Measurements from ENCODE around the gene PANX3. TPM values are rescaled to one million over a fixed set of nuclear protein-coding genes. Genes with fewer than 3 reads are reported as not detected.

PANX3 gene
- total and polyA plus RNA-seq, 9 of the 15 experiments (the other 6 are each of a cell fraction or from before 2014, with no cell fraction given), result 0.09 to 0.69 (median 0.39) TPM

DNA sequence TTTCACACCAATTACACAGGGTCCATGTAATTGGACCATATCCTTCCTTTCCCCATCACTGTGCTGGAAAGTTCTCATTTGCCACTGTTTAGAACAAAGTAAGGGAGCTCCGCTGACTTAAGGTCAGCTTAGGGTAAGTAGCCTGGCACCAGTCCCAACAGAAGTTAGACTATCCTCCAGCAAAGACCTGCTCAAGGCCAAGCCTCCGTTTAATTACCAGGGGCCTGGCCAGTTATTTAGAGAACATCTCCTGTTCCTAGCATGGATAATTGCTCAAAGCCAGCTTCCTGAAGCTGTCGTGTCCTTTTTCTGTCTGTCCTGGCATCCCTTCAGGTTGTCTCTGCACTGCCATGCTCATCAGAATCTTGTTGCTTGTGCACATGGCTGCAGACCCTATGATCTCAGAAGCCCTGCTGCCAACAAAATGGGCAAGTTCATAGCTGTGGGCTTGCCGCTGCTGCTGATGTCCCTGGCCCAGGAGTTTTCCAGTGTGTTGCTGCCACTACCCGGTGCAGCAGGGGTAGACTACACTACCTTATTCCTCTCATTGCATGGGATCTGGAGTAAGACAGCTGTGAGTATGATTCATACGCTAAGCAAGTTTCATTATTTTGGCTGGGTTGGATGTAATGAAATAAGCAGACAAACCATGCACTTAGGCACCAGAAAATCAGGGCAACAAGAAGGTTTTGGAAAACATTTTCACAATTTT lies 33.4 kb upstream of the PANX3 start:
- ChIA-PET POLR2A (interaction anchor here (1.1 kb wide), 1 partner anchor 221 kb away, joined by 4 read pairs; no protein-coding TSS in a partner anchor), CTCF (ENCODE audit: low intra/inter-chr PET ratio) (interaction anchor here (0.8 kb wide), 1 partner anchor 163 kb away, joined by 4 read pairs; no protein-coding TSS in a partner anchor)
- Histone ChIP-seq H3K27ac (ENCODE audit: extremely low read depth, low read depth, low read length) (no peak overlapping the region), H2AFZ (ENCODE audit: low read depth, low read length) (no peak overlapping the region), H3K9me3 (replicated peaks; ENCODE audit: control insufficient read depth, insufficient read depth, low read depth, low read length) (no peaks in the 10 kb centered on the region), H3K9me1 (ENCODE audit: control insufficient read depth, insufficient read depth, low read length) (no peaks in the 10 kb centered on the region), H3K4me1 (replicated peaks in 1 of 2; ENCODE audit: control insufficient read depth in 2 of 2, insufficient read depth in 2 of 2, low read length in 2 of 2) (peaks cover 0 to 5% of the 10 kb centered on the region in 2 experiments; a peak in 3 of 5 replicates), H3K36me3 (ENCODE audit: control insufficient read depth, insufficient read depth, low read length) (no peaks in the 10 kb centered on the region), H3K9ac (ENCODE audit: insufficient read depth in 1 of 2, low read depth in 2 of 2, low read length in 2 of 2) (no peak overlapping the region), H4K20me1 (replicated peaks; ENCODE audit: control insufficient read depth, insufficient read depth, low read length) (no peaks in the 10 kb centered on the region), H3K79me2 (ENCODE audit: control insufficient read depth, insufficient read depth, low read length) (no peaks in the 10 kb centered on the region), H3K27me3 (ENCODE audit: control insufficient read depth in 2 of 2, insufficient read depth in 2 of 2, low read length in 2 of 2) (no peaks in the 10 kb centered on the region), H3K4me2 (ENCODE audit: insufficient read depth, low read length) (no peak overlapping the region), H3K4me3 (no peak overlapping the region)
- TF ChIP-seq RAD21 (CRISPR knock-in tag; conservative IDR thresholded peaks at IDR 0.05 in 1 of 2, IDR thresholded peaks at IDR 0.05 in 1 of 2) (0 out of 4 replicates have a peak, but pooled peaks of 1 of the 2 experiments have one; percentile 12), POLR3A (IDR thresholded peaks at IDR 0.05; ENCODE audit: borderline replicate concordance, extremely low read depth, insufficient read depth, insufficient read length) (no peak)
- in situ Hi-C loops (cut with MboI), result loop anchor here (25.0 kb wide), 1 partner anchor 516 kb away; no protein-coding TSS in a partner anchor
- ATAC-seq, result no peak
- no peak for DNase-seq (ENCODE audit: extremely low read depth in 1 of 4, low spot score in 3 of 4)
- no peak for FAIRE-seq
- intact Hi-C loops (cut with micrococcal nuclease), result no loop called here
- BruUV-seq (replicated peaks), result no TSS peak
- WGBS (ENCODE audit: insufficient coverage, low coverage, missing lambda C conversion rate), result 17% methylated on average over 6 of the region's 6 CpGs

DNA sequence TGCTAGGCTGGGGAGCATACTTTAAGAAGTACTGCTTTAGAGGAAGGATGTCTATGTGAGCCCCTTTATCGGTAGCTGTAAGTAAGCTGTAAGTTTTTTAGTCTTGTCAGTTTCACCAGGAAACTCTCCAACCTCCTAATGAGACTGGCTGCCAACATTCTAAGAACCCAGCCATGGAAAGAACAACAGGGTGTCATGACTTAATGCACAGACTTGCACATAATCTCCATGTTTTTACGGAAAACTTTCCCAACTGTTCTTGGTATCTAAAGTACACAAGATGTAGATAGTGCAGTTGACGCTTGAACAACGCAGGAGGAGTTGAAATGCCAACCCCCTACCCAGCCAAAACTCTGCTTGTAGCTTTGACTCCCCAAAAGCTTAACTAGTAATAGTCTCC lies 32.5 kb upstream of the PANX3 start:
- FAIRE-seq (peak; percentile 40), DNase-seq (ENCODE audit: extremely low read depth in 1 of 4, low spot score in 3 of 4) (no peak), ATAC-seq (no peak)
- 11% methylated on average over 4 of the region's 4 CpGs for WGBS (ENCODE audit: insufficient coverage, low coverage, missing lambda C conversion rate)
- H3K27ac ChIP-seq (ENCODE audit: extremely low read depth, low read depth, low read length), result no peak overlapping the region
- no peak overlapping the region for H3K9ac ChIP-seq (ENCODE audit: insufficient read depth in 1 of 2, low read depth in 2 of 2, low read length in 2 of 2)
- H3K9me1 ChIP-seq (ENCODE audit: control insufficient read depth, insufficient read depth, low read length), result no peaks in the 10 kb centered on the region
- no peak overlapping the region for H2AFZ ChIP-seq (ENCODE audit: low read depth, low read length)
- H3K4me3 ChIP-seq, result no peak overlapping the region
- in situ Hi-C loops (cut with MboI) (loop anchor here (25.0 kb wide), 1 partner anchor 516 kb away; no protein-coding TSS in a partner anchor), intact Hi-C loops (cut with micrococcal nuclease) (no loop called here)
- no peak overlapping the region for H3K4me2 ChIP-seq (ENCODE audit: insufficient read depth, low read length)
- no peaks in the 10 kb centered on the region for H3K36me3 ChIP-seq (ENCODE audit: control insufficient read depth, insufficient read depth, low read length)
- ChIA-PET CTCF (ENCODE audit: low intra/inter-chr PET ratio) (no interaction called here), POLR2A (interaction anchor here (1.1 kb wide), 1 partner anchor 220 kb away, joined by 4 read pairs; no protein-coding TSS in a partner anchor)
- BruUV-seq (replicated peaks), result no TSS peak
- H4K20me1 ChIP-seq (replicated peaks; ENCODE audit: control insufficient read depth, insufficient read depth, low read length), result no peaks in the 10 kb centered on the region
- H3K27me3 ChIP-seq (ENCODE audit: control insufficient read depth in 2 of 2, insufficient read depth in 2 of 2, low read length in 2 of 2), result no peaks in the 10 kb centered on the region
- H3K9me3 ChIP-seq (replicated peaks; ENCODE audit: control insufficient read depth, insufficient read depth, low read depth, low read length), result no peaks in the 10 kb centered on the region
- H3K79me2 ChIP-seq (ENCODE audit: control insufficient read depth, insufficient read depth, low read length), result no peaks in the 10 kb centered on the region
- peaks cover 0 to 5% of the 10 kb centered on the region in 2 experiments; a peak in 3 of 5 replicates for H3K4me1 ChIP-seq (replicated peaks in 1 of 2; ENCODE audit: control insufficient read depth in 2 of 2, insufficient read depth in 2 of 2, low read length in 2 of 2)
- TF ChIP-seq FOXJ2 (tag; IDR thresholded peaks at IDR 0.05) (no peak), MTA1 (IDR thresholded peaks at IDR 0.05; ENCODE audit: borderline replicate concordance) (no peak), XRCC5 (IDR thresholded peaks at IDR 0.05; ENCODE audit: low read depth, low read length) (no peak), USF2 (CRISPR knock-in tag; IDR thresholded peaks at IDR 0.05) (no peak), ZNF121 (CRISPR knock-in tag; conservative IDR thresholded peaks at IDR 0.05) (no peak), BRD9 (IDR thresholded peaks at IDR 0.05; ENCODE audit: low read depth, partially characterized antibody) (no peak), WHSC1 (IDR thresholded peaks at IDR 0.05; ENCODE audit: low read length) (no peak), ZKSCAN3 (CRISPR knock-in tag; IDR thresholded peaks at IDR 0.05) (no peak), SLC30A9 (CRISPR knock-in tag; IDR thresholded peaks at IDR 0.05) (no peak), ZNF431 (CRISPR knock-in tag; IDR thresholded peaks at IDR 0.05) (no peak), TEAD2 (tag; IDR thresholded peaks at IDR 0.05) (no peak)

Data from K562 (cell line).